Lower leg skin (tissue), 4 donors: Measurements from ENCODE around the gene MAGI2. TPM values are rescaled to one million over a fixed set of nuclear protein-coding genes. Genes with fewer than 3 reads are reported as not detected.

Experiments used
- DNase-seq, 2 donors: peaks; one replicate each; pipeline ENCODE4 v3.0.0-alpha.2; 2019; ENCODE audit warnings: low spot score in 2 of 2
- H3K4me3 ChIP-seq: fragments of 200-600 bp; sonication (generic); 2 replicates; pipeline ENCODE4 v1.5.1; 2017; ENCODE audit warnings: mild to moderate bottlenecking, low read depth; ENCODE audit not compliant: poor library complexity, severe bottlenecking
- CTCF ChIP-seq, 3 donors: fragments of 450-650 bp; IDR thresholded peaks; one replicate each; pipeline ENCODE4 v1.5.1; 2016; ENCODE audit warnings: antibody characterized with exemption in 3 of 3, mild to moderate bottlenecking in 3 of 3, moderate library complexity in 2 of 3
- POLR2A ChIP-seq, 2 donors: fragments of 450-650 bp; IDR thresholded peaks; one replicate each; pipeline ENCODE4 v1.6.1; 2016 to 2017; ENCODE audit warnings: antibody characterized with exemption in 2 of 2, mild to moderate bottlenecking in 1 of 2, moderate library complexity in 1 of 2
- WGBS, 2 donors: methylation state at CpG; one replicate each; pipeline ENCODE4 v1.1.5; 2018; 5-methylcytosine and 5-hydroxymethylcytosine counted together
- intact Hi-C: fragments of 100-400 bp; cut with DNase I; formaldehyde crosslinking; loops from one replicate; pipeline ENCODE4 v1.15.0; 2023; ENCODE audit warnings: low total_unique reads
- total RNA-seq, 4 donors: library from RNA; depleted of rRNA; stranded (reverse); fragments of >200 nt; gene quantifications; one replicate each; pipeline ENCODE4 v1.1.0, GENCODE V29; 2016

Gene MAGI2
- total RNA-seq, 4 donors from 2014 or later = 1.6 to 3.0 (median 2.1) TPM

DNA sequence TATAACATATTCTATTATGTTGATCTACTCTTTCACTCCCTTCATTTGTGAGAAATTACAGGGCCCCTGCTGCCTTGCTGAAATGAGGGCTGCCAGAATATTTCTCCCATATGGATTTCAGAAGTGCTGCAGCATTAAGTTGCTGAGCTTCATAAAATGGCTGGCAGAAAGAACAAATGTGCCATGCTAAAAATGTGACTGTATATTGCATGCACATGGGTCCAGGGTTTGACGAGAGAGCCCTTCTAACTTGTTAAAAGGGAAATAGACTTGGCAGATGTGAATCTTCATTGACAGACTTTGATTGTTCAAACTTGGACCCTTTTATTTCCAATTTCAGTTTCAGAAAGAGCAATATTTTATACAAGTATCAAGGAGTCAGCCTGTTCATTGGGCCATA lies 1186.3 kb downstream of the MAGI2 start:
- no peak for TF ChIP-seq CTCF (IDR thresholded peaks at IDR 0.05)
- TF ChIP-seq POLR2A (IDR thresholded peaks at IDR 0.05) = no peak
- DNase-seq = no peak
- no peak overlapping the region for H3K4me3 ChIP-seq
- intact Hi-C loops = no loop called here
- 67 to 79% methylated on average over 1 of the region's 1 CpG for WGBS, 2 donors

DNA sequence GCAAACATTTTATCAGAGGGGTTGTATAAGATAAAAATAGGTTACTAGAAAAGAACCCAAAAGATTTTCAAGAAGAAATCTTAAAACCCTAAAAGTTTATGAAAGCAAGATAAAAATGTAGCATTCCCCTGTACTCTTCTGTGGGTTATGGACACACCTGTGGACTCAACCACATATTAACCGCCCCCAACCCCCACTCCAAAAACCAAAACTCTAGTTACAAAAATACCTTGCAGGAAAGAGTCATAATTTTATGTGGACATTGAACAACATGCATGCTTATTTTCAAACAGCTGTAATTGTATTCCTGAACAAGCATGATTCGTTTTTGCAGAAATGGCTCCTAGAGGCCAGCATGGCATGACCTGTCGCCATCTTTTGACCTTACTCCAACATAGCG lies 1188.0 kb downstream of the MAGI2 start:
- no peak for DNase-seq
- TF ChIP-seq CTCF (IDR thresholded peaks at IDR 0.05) (no peak), POLR2A (IDR thresholded peaks at IDR 0.05) (no peak)
- no peak overlapping the region for H3K4me3 ChIP-seq
- WGBS, 2 donors = 89 to 90% methylated on average over 4 of the region's 4 CpGs
- intact Hi-C loops = no loop called here

GRCh38 chr7:78265071-78265470 lies 1188.4 kb downstream of the MAGI2 start:
- TF ChIP-seq POLR2A (IDR thresholded peaks at IDR 0.05) (no peak), CTCF (IDR thresholded peaks at IDR 0.05) (no peak)
- no peak overlapping the region for H3K4me3 ChIP-seq
- 56% methylated on average over 2 of the region's 2 CpGs for WGBS, 2 donors
- DNase-seq = no peak
- intact Hi-C loops = no loop called here

DNA sequence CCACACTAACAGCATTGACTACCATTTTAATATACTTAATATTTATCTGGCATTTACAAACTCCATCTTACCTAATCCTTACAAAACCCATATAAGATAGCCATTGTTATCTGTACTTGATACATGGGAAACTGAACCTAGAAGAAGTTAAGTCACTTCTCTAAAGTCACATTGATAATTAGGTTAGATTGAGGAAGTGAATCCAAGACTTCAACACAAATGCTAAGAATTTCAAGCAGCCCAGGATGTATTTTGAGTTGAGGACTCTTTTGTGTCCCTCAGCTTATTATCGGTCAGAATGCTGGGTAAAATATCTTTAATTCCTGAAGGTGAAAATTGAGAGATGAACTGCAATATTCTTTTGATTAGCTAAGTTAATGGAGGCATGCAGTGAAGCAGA lies 1189.4 kb downstream of the MAGI2 start:
- H3K4me3 ChIP-seq = no peak overlapping the region
- no peak for DNase-seq
- 79 to 90% methylated on average over 1 of the region's 1 CpG for WGBS, 2 donors
- TF ChIP-seq CTCF (IDR thresholded peaks at IDR 0.05) = no peak
- no peak for TF ChIP-seq POLR2A (IDR thresholded peaks at IDR 0.05)
- intact Hi-C loops = no loop called here

- no peak for TF ChIP-seq POLR2A (IDR thresholded peaks at IDR 0.05)
- no peak for TF ChIP-seq CTCF (IDR thresholded peaks at IDR 0.05)
- H3K4me3 ChIP-seq = no peak overlapping the region
- WGBS, 2 donors = 83 to 86% methylated on average over 1 of the region's 1 CpG
- intact Hi-C loops = no loop called here
- DNase-seq = no peak
Observed at GRCh38 chr7:78261739-78262138, 1191.7 kb downstream of the MAGI2 start.

DNA sequence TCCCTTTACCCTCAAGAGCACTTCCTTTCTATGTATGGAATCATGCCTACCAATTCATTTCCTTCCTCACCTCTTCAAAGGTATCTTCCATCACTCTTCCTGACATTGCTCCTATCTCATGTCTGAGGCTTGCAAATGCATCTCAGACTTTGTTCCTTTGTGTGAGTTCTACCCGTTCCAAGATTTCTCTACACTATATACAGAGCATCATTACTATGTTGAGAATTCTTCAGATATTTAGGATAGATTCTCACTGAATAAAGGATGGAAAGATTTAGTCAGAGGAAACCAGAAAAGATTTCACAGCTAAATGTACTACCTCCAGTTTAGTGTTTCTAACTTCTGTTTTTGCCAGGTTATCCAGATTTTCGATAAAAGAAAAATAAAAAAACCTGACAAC lies 1192.2 kb downstream of the MAGI2 start:
- H3K4me3 ChIP-seq = no peak overlapping the region
- TF ChIP-seq POLR2A (IDR thresholded peaks at IDR 0.05) (no peak), CTCF (IDR thresholded peaks at IDR 0.05) (no peak)
- DNase-seq = no peak
- WGBS, 2 donors = 84 to 89% methylated on average over 2 of the region's 2 CpGs
- intact Hi-C loops = no loop called here
